ENCODE measurements around the gene DDOST.
"Not testable (repeated sequence)": the region's sequence is repeated elsewhere in the genome, so short reads cannot be mapped to it uniquely, and the experiment has no call there.

The DDOST gene

DNA sequence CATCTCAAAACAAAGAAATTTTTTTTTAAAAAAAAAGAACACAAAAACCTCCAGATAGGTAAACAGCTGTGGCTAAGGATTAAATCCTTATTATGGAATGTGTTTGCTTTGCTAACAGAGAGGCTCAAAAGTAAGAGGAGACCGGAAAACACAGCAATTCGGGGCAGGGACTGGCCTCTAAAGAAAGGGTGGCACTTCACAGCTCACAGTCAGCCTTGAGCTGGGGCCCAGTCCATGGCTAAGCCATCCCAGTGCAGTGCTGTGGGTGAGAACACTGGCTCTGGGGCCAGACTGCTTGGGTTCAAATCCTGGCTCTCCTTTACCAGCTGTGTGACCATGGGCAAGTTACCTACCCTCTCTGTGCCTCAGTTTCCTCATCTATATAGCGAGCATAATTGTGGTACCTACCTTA lies 28.5 kb upstream of the DDOST start:
- DNase-seq: no peak

DNA sequence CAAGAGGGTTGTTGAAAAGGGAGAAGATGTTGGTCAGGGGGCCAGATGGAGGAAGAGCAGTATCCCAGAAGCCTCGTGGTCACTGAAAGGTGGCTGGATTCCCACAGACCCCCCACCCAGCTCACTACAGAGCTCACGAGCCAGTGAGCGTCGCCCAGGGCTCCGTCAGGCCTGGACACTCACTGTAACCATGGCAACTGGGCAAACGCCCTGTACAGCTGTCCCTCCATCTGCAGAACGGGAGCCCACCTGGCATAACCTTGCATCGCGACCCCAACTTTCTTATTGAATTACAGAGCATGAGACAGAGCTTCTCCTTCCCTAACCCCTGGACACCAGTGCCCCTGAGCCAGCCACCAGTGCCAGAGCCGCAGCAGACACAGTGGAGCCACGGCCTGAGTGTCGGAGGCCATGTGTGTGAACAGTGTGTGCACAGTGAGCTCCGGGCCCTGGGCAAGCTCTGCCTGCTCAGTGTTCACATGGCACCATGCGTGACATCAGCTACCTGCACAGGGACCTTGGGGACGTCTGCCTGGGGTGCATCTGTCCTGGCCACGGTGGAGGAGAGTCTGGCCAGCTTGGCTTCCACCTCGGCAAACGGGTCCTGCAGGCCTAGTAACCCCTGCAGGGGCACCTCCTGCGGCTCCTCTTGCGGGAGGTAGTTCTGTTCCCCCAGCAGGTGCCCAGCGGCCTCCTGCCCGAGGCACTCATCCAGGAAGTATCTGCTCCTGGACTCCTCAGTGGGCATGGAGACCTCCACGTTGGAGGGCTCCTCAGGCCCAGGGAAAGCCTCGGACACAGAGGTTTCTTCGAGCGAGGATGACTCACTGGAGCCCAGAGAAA lies 25.9 kb upstream of the DDOST start:
- no peak for DNase-seq

DNA sequence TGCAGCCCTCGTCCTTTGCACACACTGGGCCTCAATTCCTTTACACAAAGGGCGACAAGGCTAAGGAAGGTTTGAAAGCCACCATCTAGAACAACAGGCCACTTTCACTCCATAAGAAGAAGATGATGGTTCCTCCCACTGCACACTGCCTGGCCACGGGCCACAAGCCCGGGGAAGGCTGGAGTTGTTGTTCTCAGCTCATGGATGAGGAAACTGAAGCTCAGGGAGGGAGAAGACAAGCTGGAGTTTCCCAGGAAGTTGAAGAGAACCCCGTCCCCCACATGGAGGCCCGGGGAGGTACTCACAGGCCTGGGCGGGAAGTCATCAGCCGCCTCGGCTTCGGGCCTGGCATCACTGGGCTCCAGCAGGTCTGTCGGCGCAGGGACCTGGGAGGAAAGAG lies 24.6 kb upstream of the DDOST start:
- DNase-seq: no peak

DNA sequence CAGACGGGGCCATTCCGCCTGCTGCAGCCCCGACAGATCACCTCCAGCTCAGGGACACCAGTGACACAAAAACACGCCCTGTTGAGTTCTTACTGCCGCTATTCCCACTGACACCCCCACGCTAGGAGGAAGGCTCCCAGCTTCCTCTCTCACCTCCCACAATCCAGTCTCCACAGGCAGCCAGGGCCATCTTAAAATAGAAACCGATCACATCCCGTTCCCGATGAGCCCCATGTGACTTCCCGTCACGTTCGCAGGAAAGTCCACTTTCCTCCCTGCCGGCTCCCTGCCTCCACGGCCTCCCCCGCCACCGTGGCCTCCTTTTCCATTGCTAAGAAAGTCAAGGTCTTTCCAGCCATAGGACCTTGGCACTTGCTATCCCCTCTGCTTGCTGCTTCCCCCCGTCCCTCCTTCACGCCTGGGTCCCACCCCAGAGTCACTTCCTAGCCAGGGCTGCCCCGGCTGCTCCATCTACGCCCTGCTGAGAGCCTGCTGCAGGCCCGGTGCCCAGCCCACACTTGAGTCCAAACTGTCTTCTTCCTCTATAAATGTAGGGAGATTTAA lies 24.0 kb upstream of the DDOST start:
- DNase-seq: no peak

DNA sequence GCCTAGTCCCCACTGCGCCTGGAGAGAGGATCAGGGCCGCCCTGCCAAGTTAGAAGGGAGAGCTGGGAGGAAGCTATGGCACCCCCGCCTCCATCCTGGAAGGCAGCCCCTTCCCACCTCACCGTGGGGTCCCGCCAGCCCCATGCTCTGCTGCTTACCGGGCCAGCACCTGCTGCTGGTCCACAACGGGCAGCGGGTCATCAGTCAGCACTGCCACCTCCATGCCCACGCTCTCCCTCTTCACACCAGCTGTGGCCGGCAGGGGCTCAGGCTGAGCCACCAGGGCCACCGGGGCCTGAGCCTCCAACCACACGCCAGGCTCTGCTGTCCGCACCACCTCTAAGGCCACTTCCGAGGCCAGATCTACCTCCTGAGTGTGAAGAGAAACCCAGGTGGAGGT lies 23.5 kb upstream of the DDOST start:
- no peak for DNase-seq

DNA sequence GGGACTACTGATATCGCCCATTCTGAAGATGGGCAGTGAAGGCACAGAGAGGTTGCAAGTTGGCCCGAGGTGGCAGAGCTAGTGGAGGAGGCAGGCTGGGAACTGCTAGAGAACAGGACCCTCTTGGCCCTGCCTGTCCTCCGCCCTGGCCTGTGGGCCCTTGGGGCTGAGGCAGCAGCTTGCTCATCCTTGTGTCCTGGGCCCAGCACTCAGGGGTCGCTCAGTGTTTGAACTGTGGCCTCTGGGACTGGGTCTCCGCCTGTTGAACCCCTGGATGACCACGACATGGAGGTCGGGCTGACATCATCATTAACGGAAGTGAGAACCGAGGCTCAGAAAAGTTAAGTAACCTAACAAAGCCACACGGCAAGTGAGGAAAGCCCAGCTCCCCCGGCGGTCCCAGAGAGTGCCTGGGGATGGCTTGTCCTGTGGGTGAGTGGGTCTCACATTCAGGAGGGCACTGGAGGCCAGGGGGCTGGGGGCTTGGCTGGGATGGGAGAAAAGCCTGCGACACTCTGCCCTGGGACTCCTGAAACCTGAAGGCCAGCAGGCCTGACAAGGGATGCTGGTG lies 23.0 kb upstream of the DDOST start:
- no peak for DNase-seq

DNA sequence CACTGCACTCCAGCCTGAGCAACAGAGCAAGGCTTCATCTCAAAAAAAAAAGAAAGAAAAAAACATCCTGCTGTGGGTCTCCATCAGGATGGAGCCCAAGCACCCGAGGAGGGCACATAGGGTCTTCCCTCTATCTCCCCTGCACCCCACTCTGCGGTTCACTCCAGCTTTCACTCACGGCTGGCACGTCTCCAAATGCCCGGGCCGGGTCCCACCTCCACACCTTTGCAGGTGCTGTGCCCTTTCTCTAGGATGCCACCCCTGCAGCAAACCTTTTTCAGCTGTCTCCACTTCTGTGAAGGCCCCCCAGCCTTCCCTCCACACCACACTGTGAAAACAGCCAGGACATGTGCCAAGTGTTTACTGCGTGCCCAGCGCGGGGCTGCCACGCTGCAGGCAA lies 22.4 kb upstream of the DDOST start:
- DNase-seq: no peak

DNA sequence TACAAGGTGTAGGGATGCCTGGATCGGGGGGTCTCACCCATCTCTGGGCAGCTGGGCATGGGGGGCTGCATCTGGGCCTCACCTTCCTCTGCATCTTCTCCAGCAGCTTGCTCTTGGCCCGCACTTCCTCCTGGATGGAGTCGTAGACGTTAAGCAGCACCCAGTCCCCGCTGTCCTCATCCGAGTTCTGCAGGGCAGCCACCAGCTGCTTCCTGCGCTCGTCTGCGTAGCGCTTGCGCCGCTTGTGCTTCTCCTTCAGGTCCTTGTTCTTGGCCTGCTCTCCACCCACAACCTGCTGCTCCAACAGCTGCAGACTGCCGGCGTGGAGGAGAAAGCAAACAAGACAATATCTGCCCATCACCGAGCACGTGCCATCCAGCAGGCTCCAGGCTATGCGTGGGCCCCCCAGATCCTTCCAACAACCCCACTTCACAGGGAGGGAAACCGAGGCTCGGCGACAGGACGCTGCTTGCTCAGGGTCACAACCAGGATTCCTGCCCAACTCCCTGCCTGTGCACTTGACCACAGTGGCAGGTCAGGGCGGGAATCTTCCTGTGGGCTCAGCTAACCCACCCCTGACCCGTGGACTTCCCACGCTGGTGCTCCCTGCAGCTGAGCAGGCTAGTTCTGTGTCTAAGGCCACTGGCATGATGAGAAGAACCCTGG lies 21.5 kb upstream of the DDOST start:
- DNase-seq: no peak

DNA sequence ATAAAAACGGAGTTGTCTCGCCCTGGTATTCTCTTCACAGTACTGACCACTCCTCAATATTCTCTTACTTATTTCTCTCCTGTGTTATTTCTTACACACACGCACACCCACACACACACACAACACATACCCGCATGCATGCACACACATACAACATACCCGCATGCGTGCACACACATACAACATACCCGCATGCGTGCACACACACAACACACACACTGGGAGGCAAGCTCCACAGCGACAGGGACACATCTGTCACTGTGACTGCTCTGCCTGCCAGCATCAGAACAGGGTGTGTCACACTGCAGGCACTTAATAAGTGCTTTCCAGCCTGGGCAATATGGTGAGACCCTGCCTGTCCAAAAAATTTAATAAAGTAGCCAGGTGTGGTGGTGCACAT lies 20.8 kb upstream of the DDOST start:
- DNase-seq: no peak

DNA sequence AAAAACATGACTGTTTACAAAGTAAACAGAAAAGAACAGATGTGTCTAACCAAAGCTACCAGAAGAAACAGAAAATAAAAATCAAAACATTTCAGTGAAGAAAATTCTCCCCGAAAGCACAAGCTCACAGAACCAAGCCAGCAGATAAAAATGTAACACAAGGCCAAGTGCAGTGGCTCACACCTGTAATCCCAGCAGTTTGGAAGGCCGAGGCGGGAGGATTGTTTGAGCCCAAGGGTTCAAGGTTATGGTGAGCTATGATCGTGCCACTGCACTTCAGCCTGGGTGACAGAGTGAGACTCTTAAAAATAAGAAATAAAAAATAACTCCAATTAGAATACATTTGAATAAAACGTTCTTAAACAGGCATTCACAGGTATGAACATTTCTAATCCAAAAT lies 19.1 kb upstream of the DDOST start:
- no peak for DNase-seq

DNA sequence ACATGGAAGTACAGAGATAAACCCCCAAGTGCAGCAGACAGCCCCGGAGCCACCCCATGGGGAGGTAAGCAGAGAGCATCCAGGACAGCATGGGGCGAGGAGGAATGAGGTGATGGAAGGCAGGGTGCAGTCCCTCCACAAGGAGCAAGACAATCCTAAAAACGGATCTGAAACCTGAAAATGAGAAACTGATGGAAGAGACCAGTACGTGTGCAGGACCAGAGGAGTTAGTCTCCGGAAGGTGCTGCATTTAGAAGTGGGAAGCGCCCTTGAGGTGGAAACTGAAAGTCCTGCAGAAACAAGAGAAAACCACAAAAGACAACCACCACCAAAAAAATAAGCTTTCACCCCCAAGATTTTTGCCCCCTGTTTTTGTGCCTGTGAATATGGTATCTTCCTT lies 17.4 kb upstream of the DDOST start:
- no peak for DNase-seq

DNA sequence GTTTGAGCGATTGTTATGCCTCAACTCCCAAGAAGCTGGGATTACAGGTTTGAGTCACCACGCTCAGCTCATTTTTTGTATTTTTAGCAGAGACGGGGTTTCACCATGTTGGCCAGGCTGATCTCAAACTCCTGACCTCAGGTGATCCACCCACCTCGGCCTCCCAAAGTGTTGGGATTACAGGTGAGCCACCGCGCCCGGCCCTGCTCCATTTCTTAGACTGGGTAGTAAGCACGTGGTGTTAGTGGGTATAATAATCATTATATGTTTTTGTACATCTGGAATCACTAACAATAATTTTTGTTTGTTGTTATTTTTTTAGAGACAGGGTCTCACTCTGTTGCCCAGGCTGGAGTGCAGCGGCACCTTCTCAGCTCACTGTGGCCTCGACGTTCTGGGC lies 12.5 kb upstream of the DDOST start:
- not testable (repeated sequence) for DNase-seq

DNA sequence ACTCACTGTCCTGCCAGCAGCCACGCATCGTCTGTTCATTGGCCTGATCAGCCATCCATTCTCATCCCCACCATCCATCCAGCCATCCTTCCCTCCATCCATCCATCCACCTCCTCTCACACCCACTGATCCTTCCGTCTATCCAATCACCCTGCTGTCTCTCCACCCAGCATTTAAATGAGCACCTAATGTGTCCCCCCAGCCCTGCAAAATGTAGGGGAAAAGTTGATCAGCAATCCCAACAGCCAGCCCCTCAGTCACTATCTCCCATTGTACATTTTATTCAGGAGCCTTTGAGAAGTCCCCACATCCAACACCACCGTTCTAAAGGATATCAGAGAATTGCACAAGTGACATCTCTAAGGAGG lies 11.1 kb upstream of the DDOST start:
- DNase-seq: no peak

DNA sequence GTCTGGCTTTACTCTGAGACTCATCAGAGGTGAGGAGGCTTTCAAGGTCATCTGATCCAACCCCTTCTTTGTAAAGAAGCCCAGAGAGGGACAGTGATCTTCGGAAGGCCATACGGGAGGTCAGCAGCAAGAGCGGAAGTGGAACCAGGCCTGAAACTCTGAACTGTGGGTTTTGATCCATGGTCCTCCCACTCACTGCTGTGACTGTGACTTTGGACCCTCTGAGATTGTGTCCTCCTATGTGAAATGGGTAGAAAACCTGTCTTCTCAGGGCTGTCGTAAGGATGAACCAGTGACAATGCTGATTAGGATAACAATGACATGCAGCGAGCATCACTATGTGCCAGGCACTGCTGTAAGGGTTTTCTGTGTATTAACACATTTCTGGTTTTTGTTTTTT lies 9.8 kb upstream of the DDOST start:
- DNase-seq: no peak

DNA sequence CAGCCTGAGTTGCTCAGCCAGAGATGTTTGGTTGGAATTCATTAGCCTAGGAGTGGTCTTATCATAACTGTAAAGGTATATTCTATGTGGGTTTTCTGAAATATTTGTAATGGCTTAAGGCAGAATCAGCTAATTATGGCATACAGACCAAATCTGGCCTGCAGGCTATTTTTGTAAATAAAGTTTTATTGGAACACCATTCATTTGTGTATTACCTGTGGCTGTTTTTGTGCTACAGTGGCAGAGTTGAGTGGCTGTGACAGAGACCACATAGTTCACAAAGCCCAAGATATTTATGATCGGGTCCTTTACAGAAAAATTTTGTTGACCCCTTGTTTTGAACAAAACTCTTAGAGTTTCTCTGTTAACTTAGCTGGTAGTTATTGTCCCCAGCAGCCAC lies 7.4 kb upstream of the DDOST start:
- no peak for DNase-seq

DNA sequence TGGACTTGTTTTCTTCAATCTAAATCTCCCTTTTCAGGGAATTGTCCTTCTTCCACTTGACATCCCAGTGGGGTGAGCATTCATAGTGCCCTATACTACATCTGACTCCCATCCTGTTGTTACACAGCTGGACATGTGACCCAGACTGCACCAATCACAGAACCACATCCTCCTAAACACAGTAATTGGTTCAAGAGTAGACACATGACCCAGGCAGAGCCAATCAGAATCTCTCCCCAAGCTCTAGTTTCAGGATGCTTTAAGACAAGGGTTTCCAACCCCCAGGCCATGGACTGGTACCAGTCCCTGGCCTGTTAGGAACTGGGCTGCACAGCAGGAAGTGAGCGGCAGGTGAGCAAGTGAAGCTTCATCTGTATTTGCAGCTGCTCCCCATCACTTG lies 5.6 kb upstream of the DDOST start:
- DNase-seq: no peak

DNA sequence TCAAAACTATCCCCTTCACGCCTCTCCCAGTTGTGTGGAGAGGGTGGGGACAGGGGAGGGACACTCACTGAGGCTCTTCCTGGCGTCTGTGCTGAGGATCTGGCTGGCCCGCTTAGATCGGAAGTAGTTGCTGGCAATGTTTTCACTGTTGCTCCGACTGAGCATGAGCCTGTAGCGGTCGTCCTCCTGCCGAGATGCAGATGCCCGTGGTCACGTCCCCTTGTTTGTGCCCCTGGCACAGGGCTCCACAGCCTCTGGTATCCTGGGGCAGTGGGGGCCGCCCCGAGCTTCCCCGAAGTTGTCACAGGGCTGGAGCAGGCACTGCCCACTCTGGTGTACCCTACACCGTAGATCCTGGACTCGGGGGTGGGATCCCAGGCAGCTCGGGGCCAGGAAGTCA lies 5.0 kb upstream of the DDOST start:
- DNase-seq: no peak

DNA sequence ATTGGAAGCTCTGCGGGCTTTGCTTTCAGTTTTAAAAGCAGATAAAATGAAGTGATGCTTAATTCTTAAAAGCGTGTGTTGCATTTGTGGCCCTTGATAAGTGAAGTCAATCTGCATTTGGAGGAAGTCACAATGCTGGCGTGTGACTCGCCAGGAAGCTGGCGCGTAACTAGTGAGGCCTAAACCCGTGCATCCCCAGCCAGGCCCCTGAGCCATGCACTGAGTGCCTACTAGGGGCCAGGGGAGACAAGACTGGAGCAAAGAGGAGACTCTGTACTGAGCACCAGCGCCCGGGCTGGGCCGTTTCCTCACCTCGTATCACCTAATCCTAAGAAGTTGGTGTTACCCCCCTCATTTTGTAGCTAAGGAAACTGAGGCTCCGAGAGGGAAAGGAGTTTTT lies 4.6 kb upstream of the DDOST start:
- no peak for DNase-seq

DNA sequence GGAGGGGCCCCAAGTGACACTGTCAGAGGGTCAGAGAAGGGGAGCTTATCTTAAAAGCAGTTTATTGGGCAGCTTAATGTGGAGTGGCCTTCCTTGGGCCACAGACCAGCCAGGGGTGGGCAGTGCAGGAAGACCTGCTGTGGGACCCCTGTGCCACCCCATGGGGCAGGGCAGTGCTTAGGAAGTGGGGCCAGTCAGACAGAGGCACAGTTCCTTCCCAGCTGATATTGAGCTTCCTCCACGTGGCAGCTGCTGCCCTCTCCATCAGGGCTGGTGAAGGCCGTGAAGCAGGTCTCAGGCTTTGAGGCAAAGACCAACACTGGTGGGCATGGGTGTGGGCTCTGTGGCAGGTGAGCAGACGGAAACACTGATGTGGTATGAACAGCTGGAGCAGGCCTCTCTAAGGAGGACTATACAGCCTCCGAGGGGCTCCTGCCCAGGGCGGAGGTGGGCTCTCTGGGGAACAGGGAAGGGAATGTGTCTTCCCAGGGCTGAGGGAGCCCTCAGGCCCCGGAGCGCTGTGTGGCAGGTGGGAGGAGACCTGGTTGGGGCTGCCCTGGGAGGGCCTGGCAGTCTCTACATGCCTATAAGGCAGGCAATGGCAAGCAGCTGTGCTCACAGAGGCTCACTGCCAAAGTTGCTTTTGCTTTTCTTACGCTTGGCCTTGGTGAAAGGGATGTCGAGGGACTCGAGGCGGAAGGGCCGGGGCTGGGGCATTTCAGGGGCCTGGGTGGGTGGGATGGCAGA lies 3.0 kb upstream of the DDOST start:
- no peak for DNase-seq

DNA sequence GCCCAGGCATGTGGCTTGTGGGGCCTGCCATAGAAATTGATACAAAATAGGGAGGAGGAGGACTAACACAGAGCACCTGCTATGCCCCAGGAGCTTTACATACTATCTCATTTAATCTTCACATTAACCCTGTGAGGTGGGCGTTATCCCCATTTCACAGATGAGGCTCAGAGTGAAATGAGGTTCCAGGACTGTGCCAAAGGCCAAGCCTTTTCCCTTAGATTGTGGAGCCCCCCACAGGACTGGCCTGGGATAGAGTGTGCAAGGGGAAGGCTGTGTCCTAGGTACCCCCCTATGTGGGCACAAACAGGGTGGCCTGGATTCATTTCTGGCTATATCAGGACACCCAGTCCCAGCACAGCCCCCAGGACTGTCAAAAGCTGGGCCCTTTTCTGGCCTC lies 2.2 kb upstream of the DDOST start:
- no peak for DNase-seq

DNA sequence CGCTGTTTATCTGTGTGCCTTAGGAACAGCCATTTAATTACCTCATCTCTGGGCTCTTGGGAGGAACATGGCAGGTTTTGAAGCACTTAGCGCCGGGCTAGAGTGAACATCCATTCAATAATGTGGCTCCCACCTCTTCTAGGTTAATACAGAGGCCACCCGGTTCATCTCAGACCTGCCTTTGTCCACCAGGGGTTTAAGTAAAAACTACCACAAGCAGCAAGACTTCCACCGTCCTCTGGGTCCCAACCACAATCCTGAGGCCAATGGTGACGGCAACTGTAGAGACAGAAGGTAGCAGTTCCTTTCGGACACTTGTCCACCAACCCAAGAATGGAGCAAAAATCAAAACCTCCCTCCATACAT lies 924 bp upstream of the DDOST start:
- no peak for DNase-seq

DNA sequence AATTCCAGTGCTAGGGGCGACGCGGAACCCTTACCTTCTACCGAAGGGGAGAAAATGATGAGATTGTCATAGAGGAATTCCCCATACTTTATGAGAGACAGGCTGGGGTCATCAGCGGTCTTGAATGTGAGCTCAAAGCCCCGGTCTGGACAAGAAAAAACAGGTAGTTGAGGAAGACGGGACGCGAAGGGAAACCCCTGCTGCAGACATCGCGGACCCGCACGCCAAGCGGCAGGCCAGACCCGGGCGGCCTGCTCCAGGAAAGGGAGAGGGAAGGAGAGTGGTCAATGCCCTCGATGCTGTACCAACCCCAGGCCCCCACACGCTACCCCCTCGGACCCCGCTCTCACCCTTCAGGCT lies 342 bp downstream of the DDOST start:
- no peak for DNase-seq

DNA sequence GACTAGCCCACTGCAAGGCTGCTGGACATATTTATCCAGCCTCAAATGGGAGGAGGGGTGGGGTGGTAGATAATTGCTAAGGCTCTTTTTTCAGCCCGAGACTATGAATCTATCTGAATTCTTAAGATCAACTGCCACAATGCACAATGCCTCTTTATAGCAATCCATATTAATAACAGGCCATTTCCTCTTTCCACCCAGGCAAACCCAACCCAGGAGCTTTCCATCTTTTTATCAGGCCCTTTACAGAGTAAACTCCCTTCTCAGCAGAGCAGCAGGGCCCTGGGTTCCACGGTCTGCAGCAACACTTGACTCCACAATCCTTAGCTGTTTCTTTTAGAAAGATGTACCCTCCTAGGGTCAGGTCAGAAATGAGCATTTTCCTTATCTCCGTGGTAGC lies 806 bp downstream of the DDOST start:
- DNase-seq: no peak
